GM21717 (cell line): ENCODE data around the gene FHIT.

Source experiments
- ATAC-seq: cut with Tn5 transposase; IDR thresholded peaks from one replicate; pipeline ENCODE4 v1.9.1; 2021; ENCODE audit warnings: mild to moderate bottlenecking, moderate library complexity; ENCODE audit not compliant: unreplicated experiment

Gene FHIT

DNA sequence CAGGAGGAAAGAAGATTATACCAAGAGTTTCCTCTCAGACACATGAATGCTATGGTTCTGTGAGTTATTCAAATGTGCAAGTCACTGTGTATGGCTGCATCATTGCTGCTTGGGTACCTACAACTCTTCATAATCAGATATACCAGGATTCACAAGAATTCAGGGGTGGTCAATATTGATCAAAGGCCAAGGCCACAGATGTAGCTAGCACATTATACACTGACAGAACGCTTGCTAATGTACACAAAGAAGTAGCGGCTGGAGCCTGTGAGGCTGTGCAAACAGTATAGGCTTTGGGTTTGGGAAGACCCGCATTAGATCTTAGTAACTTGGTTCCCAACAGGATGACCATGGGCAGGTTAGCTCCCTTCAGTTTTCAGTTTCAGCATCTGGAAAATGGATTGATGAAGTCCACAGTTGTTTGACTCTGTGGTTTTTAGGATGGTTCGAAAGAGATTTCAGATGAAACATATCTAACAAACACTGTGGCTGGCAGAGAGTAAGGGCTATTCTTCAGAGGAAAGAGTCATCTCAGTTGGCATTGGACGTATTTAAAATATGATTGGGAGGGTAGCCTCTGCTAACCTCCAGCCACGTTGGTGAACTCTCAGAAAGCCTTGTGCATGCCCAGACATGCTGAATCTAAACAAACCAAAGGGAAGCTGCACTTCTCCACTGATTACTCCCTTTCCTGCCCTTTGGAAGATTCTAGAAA lies 1452.7 kb downstream of the FHIT start:
- no peak for ATAC-seq

GRCh38 chr3:59797533-59797932 lies 1453.7 kb downstream of the FHIT start:
- no peak for ATAC-seq

- no peak for ATAC-seq
These were observed 1454.8 kb downstream of the FHIT start for GRCh38 chr3:59796456-59796855.

GRCh38 chr3:59795756-59796155 lies 1455.5 kb downstream of the FHIT start:
- no peak for ATAC-seq

- ATAC-seq = no peak
These were observed 1457.3 kb downstream of the FHIT start for GRCh38 chr3:59793976-59794375.

DNA sequence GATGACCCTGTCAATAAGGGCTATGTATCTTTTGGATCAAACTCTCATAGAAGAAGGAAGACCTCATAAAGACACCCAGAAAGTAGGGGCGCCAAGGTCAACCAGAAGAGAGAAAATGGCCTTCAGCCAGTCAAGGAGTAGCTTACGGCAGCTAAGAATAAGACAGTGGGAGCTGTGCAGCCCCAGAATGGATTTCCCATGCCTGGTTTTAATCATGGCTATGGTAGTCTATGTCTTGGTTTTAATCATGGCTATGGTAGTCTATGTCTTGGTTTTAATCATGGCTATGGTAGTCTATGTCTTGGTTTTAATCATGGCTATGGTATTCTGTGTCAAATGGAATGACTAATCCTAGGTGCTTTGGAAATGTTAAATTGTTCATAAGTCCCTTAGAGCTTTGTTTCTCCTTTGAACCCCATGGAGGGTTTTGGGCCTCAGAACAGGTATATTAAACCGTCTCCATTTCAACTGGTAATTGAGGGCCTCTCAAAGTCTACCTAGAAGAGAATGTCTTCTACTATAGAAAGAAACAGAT lies 1459.4 kb downstream of the FHIT start:
- no peak for ATAC-seq

DNA sequence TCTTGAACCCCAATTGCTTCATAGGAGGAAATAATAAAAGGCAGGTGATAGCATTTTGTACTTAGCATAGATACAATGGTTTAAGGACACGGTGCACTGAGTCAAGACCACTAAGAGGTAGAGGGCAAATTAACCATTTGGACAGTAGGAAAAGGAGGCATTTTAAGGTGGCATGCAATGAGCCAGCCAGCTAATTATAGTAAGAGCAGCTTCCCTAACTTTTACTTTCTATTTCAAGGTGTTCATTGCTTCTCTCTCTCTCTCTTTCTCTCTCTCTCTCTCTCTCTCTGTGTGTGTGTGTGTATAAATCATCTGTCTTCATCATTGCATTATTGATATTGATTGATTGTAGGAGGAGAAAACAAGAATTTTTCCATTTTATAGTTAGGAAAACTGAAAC lies 1461.0 kb downstream of the FHIT start:
- no peak for ATAC-seq

GRCh38 chr3:59788801-59789200 lies 1462.5 kb downstream of the FHIT start:
- ATAC-seq = no peak

GRCh38 chr3:59788133-59788532 lies 1463.1 kb downstream of the FHIT start:
- no peak for ATAC-seq

GRCh38 chr3:59786374-59786773 lies 1464.9 kb downstream of the FHIT start:
- no peak for ATAC-seq

- no peak for ATAC-seq
These were observed 1467.1 kb downstream of the FHIT start for GRCh38 chr3:59784164-59784563.

- no peak for ATAC-seq
These were observed 1467.7 kb downstream of the FHIT start for GRCh38 chr3:59783468-59783988.

DNA sequence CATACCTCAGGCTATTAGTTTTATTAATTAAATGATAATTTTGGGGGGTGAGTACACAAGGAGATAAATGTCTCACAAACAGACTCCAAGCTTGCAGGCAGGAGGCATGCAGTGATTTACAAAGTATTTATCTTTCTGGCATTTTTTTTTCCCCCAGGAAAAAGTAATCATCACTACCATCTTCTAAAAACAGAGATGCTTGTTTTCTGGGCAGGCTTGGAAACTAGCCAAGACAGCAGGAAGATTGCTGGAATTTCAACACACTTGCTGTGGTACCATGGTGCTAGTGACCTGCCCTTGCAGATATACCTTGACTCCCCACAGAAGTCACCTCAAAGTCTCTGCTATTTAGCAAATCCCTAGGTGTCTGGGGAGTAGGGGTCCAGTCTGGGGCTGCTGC lies 1468.6 kb downstream of the FHIT start:
- no peak for ATAC-seq

DNA sequence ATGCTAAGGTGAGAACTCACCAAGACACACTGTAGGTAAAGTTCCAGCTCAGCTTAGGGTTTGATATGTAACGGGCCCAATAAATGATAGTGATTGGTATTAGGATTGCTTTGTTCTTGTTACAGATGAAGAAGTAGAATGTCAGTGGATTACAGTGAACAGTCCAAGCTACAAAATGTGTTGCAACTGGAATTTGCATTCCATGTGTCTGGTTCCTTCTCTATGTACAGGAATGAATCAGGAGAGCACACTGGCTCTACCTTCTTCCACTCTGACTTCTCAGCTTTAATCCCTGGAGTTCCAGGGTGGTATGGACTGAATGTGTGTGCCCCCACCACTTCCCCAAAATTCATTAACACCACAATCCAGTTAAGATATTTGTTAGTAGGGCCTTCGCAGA lies 1471.0 kb downstream of the FHIT start:
- ATAC-seq = no peak

- ATAC-seq = no peak
These were observed 1472.0 kb downstream of the FHIT start for GRCh38 chr3:59779260-59779659.

- no peak for ATAC-seq
These were observed 1473.6 kb downstream of the FHIT start for GRCh38 chr3:59777667-59778077.

DNA sequence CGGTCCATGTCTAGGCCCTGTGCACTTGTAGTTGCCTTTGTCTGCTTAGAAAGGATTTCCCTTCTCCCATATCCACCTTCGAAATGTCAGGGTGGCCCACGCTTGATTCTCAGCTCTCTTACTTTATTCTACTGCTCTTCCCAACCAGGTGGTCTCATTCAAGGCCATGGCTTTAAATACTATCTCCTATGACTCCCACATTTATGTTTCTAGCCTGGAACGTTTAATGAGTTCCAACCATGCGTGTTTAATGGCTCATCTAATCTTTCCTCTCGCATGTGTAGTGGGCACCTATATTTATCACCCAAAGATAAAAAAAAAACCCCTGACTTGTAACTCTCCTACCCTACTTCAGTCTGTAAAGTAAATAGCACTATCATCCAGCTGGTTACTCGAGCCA lies 1474.2 kb downstream of the FHIT start:
- ATAC-seq = no peak

GRCh38 chr3:59775761-59776325 lies 1475.4 kb downstream of the FHIT start:
- ATAC-seq = no peak

DNA sequence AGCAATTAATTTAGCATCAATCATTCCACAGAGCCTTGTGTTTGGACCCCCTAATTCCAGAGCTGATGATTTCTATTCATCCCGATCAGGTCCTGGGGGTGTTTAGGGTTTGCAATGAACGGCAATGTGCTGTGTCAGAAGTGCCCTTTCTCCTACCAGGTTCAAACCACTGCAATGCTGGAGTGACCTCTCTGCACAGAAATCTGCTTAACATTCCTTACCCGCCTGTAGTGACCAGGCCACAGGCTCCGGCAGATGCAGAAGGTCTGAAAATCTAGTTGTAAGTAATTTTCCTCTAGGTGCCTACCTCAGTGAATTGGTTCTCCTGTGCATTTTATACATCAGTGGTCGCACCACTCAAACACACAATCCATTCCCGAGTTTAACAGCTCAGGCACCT lies 1476.1 kb downstream of the FHIT start:
- ATAC-seq = no peak

DNA sequence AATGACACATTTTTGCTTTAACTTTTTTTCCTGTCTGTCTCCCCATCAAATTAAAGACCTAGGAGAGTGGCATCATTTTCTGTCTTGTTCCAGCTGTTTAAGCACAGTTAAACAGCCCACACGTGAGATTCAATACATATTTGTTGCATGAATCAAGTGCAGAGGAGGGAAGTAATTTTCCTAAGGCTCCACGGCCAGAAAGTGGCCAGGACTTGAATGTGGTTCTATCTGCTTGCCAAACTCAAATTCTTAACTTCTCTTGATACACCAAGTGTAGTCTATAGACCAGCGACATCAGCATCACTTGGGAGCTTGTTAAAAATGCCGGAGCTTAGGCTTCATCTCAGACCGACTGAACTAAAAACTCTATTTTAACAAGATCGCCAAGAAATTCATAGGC lies 1476.6 kb downstream of the FHIT start:
- no peak for ATAC-seq

GRCh38 chr3:59774000-59774399 lies 1477.3 kb downstream of the FHIT start:
- ATAC-seq = no peak
